C4-2B (cell line): Measurements from ENCODE around the gene RPIA.

Experiments used
- H3K27ac ChIP-seq: fragments of 450-650 bp; 2 replicates; pipeline ENCODE4 v1.5.1; 2017
- CTCF ChIP-seq: fragments of 450-650 bp; conservative IDR thresholded peaks from 2 replicates; pipeline ENCODE4 v1.5.1; 2017; ENCODE audit warnings: mild to moderate bottlenecking
- ZFX ChIP-seq: fragments of 450-650 bp; IDR thresholded peaks from 2 replicates; pipeline ENCODE4 v1.6.1; 2017

RPIA gene

GRCh38 chr2:88690591-88691338 is 708 bp upstream of the RPIA start:
- TF ChIP-seq CTCF (no peak), ZFX (no peak)
- peak overlapping the region; percentile 79 for H3K27ac ChIP-seq

GRCh38 chr2:88692187-88692586 is 714 bp downstream of the RPIA start:
- TF ChIP-seq ZFX (no peak), CTCF (no peak)
- H3K27ac ChIP-seq, result peak overlapping the region; percentile 79

- no peak for TF ChIP-seq CTCF
- no peak for TF ChIP-seq ZFX
- H3K27ac ChIP-seq, result no peak overlapping the region
Observed at GRCh38 chr2:88693911-88694414, 2.5 kb downstream of the RPIA start.

- TF ChIP-seq CTCF, result no peak
- TF ChIP-seq ZFX, result no peak
Observed at GRCh38 chr2:88696611-88697010, 5.1 kb downstream of the RPIA start.

GRCh38 chr2:88697370-88698026 is 6.0 kb downstream of the RPIA start:
- TF ChIP-seq ZFX (no peak), CTCF (no peak)
- no peak overlapping the region; the same call in 1 of the 2 replicates for H3K27ac ChIP-seq

More at GRCh38 chr2:88696611-88697010, 5.1 kb downstream of the RPIA start:
- no peak overlapping the region for H3K27ac ChIP-seq

- TF ChIP-seq ZFX (no peak), CTCF (no peak)
- no peak overlapping the region; the same call in 1 of the 2 replicates for H3K27ac ChIP-seq
Observed at GRCh38 chr2:88698027-88698413, 6.5 kb downstream of the RPIA start.

- TF ChIP-seq ZFX (no peak), CTCF (no peak)
- H3K27ac ChIP-seq, result peak overlapping the region; percentile 52
Observed at GRCh38 chr2:88698498-88699233, 7.2 kb downstream of the RPIA start.
